Right lobe of liver (tissue), 6 donors: Measurements from ENCODE around the gene MRGPRD. TPM values are rescaled to one million over a fixed set of nuclear protein-coding genes. Genes with fewer than 3 reads are reported as not detected.

ENCODE experiments used
- ATAC-seq, 4 donors: fragments of 200-7000 bp; cut with Tn5 transposase; one replicate each; pipeline ENCODE4 v1.9.1; 2020; ENCODE audit warnings: mild to moderate bottlenecking in 4 of 4, moderate library complexity in 4 of 4
- DNase-seq, 3 donors: peaks; one replicate each; pipeline ENCODE4 v3.0.0-alpha.2; 2020
- H3K27ac ChIP-seq, 3 donors: fragments of 200-600 bp; one replicate each; pipeline ENCODE4 v1.8.0; 2022
- H3K27me3 ChIP-seq, 2 donors: fragments of 200-600 bp; one replicate each; pipeline ENCODE4 v1.8.0; 2022
- H3K36me3 ChIP-seq, 4 donors: fragments of 200-600 bp; sonication (generic) in 1 of 4; one replicate each; pipeline versions ENCODE4 v1.5.1 to v1.8.0; 2017 to 2022; ENCODE audit warnings: control low read depth in 1 of 4
- H3K4me1 ChIP-seq, 4 donors: fragments of 200-600 bp; sonication (generic) in 1 of 4; one replicate each; pipeline versions ENCODE4 v1.5.1 to v1.8.0; 2017 to 2022; ENCODE audit warnings: control low read depth in 1 of 4
- H3K4me3 ChIP-seq, 3 donors: fragments of 200-600 bp; one replicate each; pipeline ENCODE4 v1.8.0; 2022
- H3K9me3 ChIP-seq, 4 donors: fragments of 200-600 bp; sonication (generic) in 1 of 4; one replicate each; pipeline versions ENCODE4 v1.5.1 to v1.8.0; 2017 to 2022; ENCODE audit warnings: control low read depth in 1 of 4
- POLR2A ChIP-seq: fragments of 450-650 bp; IDR thresholded peaks from one replicate; pipeline ENCODE4 v1.6.1; 2017; ENCODE audit warnings: antibody characterized with exemption, mild to moderate bottlenecking
- WGBS: methylation state at CpG from one replicate; pipeline ENCODE4 v1.1.6; 2018; ENCODE audit warnings: low coverage, low lambda C conversion rate; ENCODE audit not compliant: insufficient coverage; ENCODE audit errors: missing lambda C conversion rate; 5-methylcytosine and 5-hydroxymethylcytosine counted together
- intact Hi-C, 2 donors: fragments of 100-400 bp; cut with DNase I; formaldehyde crosslinking; loops; one replicate each; pipeline versions ENCODE4 v1.11.2 to v1.14.1; 2022
- total RNA-seq, 6 experiments: library from RNA; depleted of rRNA in 2 of 6; stranded (reverse); fragments of >200 nt in 2 of 6; fragmentation: NEBNext Ultra II Directional in 3 of 6; extraction: Animal tissue kit (Norgen Biotek cat#: 25700) in 3 of 6; gene quantifications; one replicate each; pipeline versions ENCODE4 v1.1.0 to v1.2.4, GENCODE V29; 2016 to 2023
- TF ChIP-seq, protein P1 (sequence below), 4 donors: fragments of 200-600 bp in 3 of 4; fragments of 450-650 bp in 1 of 4; IDR thresholded peaks; one replicate each; pipeline versions ENCODE4 v1.5.1 to v1.8.0; 2016 to 2022; ENCODE audit warnings: antibody characterized with exemption in 4 of 4, mild to moderate bottlenecking in 2 of 4
- donor health status: DM: no; HTN: yes; CAD: no.
- donor health status: DM: no; HTN: no; CAD: no.
- donor health status: DM: no; HTN: no; CAD: no.
- donor health status: DM: no; HTN: yes; CAD: no.
- donor health status: DM: no; HTN: yes; CAD: no.

Gene MRGPRD
- total RNA-seq, 6 experiments from 2014 or later = not detected

DNA sequence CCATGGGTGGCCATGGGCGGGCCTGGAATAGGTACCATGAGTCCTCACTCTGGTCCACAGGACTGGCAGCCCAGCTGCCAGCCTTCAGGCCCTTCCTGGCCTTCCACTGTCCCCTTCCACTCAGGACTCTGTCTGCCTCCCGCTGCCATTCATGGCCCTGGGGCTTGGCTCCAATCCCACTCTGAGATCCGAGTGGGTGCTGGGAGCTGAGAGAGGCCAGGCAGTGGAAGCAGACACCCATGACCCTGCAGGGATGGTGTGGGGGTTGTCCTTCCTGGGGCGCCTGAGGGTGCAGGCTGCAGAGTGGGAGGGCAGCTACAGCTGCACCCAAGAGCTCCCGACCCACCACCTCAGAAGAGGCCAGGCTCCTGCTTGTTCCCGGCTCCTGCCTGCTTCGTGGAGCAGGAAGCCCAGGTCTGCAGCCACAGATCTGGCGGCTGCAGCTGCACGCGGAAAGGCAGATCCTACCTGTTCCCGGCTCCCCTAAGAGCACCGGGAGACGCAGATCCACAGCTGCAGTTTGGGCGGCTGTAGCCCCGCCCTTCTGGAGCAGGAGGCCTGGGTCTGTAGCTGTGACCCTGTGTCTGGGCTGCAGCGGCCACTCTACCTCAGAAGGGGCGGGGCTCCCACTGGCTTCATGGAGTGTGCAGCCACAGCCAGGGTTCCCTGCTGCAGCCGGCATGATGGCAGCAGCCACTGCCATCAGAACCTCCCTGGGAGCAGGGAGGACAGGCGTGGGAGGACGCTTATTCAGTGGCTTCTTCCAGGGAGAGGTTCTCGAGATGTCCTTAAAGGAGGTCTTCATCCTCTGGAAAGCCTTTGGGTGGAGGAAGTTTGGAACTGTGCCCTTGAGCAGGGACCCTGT lies 49.6 kb downstream of the MRGPRD start:
- no peaks in the 10 kb centered on the region for H3K27me3 ChIP-seq
- H3K4me3 ChIP-seq = no peak overlapping the region
- no peak for DNase-seq
- H3K4me1 ChIP-seq = no peaks in the 10 kb centered on the region
- no peaks in the 10 kb centered on the region for H3K9me3 ChIP-seq
- TF ChIP-seq, protein P1, sequence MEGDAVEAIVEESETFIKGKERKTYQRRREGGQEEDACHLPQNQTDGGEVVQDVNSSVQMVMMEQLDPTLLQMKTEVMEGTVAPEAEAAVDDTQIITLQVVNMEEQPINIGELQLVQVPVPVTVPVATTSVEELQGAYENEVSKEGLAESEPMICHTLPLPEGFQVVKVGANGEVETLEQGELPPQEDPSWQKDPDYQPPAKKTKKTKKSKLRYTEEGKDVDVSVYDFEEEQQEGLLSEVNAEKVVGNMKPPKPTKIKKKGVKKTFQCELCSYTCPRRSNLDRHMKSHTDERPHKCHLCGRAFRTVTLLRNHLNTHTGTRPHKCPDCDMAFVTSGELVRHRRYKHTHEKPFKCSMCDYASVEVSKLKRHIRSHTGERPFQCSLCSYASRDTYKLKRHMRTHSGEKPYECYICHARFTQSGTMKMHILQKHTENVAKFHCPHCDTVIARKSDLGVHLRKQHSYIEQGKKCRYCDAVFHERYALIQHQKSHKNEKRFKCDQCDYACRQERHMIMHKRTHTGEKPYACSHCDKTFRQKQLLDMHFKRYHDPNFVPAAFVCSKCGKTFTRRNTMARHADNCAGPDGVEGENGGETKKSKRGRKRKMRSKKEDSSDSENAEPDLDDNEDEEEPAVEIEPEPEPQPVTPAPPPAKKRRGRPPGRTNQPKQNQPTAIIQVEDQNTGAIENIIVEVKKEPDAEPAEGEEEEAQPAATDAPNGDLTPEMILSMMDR (IDR thresholded peaks at IDR 0.05) = no peak
- no peak for TF ChIP-seq POLR2A
- H3K27ac ChIP-seq = no peak overlapping the region
- WGBS = 90% methylated on average over 2 of the region's 21 CpGs
- ATAC-seq = no peak
- H3K36me3 ChIP-seq = peaks cover 0 to 52% (median 24%) of the 10 kb centered on the region in 4 donors
- intact Hi-C loops = no loop called here

Other genes with a start within 250 kb of the MRGPRD start
- 1 to 10 TPM in 2 of 6 experiments, under 1 TPM in 4; 0.42 to 1.4 (median 0.80) TPM for gene TESMIN, start 229.5 kb downstream of the MRGPRD start, total RNA-seq
- gene CPT1A, start 139.1 kb downstream of the MRGPRD start, total RNA-seq = 100 to 1,000 TPM in 3 of 6 experiments, 10 to 100 TPM in 3; 30.5 to 152 (median 90.8) TPM
- gene MRPL21, start 77.2 kb downstream of the MRGPRD start, total RNA-seq = 10 to 100 TPM; 18.8 to 50.4 (median 26.0) TPM
- 10 to 100 TPM in 4 of 6 experiments, 1 to 10 TPM in 2; 5.8 to 21.2 (median 11.5) TPM for gene IGHMBP2, start 77.1 kb downstream of the MRGPRD start, total RNA-seq
- gene MRGPRF, start 32.3 kb upstream of the MRGPRD start, total RNA-seq = 1 to 10 TPM; 1.6 to 3.4 (median 2.0) TPM
- gene TPCN2, start 67.9 kb upstream of the MRGPRD start, total RNA-seq = 10 to 100 TPM; 10.7 to 27.2 (median 15.6) TPM
- not detected for gene SMIM38, start 174.9 kb upstream of the MRGPRD start, total RNA-seq